Measurements from ENCODE around the gene PITRM1.
"Not testable (repeated sequence)": the region's sequence is repeated elsewhere in the genome, so short reads cannot be mapped to it uniquely, and the experiment has no call there.

Gene PITRM1

DNA sequence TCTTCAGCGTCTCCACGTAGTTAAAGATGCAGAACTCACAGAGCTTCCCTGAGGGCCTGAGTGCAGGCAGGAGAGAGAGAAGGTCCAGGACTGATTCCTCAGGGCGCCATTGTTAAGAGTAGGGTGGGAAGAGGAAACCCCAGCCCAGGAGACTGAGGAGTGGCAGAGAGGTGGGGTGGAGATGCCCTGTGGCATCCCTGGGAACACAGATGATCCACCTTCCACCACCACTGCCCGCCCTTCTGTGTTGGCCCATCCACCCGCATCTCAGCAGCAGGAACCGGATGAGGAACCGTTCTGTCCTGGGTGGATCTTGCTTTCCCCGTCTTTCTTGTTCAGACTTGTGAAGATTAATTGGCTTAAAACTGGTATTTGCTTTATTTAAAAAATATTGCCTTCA is 56.9 kb downstream of the PITRM1 start:
- DNase-seq = no peak

DNA sequence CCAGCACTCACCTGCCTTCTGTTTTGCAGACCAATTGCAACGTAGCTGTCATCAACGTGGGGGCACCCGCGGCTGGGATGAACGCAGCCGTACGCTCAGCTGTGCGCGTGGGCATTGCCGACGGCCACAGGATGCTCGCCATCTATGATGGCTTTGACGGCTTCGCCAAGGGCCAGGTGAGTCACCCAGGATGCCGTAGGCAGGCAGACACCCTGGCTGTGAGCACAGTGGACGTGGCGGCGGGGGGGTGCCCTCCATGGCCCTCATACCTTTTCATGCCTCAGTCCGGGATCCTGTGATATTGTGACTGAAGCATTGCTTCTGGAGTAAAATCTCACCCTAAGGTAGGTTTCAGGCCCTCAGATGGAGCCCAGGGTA is 59.2 kb downstream of the PITRM1 start:
- DNase-seq = no peak

DNA sequence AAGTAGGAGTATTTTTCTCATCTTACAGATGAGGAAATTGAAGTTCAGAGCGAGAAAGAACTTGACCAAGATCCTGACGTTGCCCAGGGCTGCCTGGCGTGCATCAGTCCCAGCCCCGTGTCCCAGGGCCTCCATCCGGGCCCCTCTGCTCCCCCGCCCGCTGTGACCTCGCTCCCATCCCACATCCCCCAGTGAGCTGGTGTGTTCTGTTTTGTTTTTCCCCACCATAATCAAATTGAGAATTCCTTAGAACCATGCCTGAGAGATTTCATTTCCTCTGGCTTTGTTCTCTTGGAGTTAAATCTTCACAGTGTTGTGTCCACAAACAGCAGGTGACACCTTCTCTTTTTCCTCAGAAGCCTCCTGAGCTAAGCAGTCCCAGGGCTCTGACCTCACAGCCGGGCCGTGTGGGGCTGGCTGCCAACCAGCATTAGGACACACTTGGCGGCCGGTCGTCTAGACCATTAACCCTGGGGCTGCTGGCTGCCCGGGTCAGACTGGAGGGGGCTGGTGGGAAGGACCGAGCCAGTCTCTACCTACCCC is 60.9 kb downstream of the PITRM1 start:
- DNase-seq = no peak

DNA sequence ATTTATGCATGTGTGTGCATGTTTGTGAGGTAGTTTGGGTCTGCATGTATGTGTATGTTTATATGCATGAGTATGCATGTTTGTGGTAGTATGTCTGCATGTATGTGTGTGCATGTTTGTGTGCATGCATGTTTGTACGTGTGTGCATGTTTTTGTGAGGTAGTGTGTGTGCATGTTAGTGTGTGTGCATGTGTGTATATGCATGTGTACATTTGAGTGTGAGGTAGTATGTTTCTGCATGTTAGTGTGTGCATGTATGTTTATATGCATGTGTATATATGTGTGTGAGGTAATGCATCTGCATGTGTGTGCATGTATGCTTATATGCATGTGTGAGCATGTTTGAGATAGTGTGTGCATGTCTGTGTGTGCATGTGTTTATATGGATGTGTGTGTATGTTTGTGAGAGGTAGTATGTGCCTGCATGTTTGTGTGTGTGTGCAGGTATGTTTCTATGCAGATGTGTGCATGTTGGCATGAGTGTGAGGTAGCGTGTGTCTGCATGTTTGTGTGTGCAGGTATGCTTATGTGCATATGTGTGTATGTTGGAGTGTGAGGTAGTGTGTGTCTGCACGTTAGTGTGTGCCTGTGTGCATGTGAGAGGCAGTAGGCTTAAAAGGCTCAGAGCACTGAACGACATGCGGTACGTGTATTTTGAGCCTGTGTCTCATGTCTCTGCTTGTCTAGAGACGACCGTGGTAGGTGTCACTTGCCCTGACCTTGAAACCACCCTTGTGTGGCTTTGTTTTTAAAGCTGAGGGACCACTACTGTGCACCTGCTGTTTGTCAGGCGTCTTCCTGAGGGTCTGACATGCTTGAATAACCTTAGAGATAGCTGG is 61.6 kb downstream of the PITRM1 start:
- DNase-seq = no peak

DNA sequence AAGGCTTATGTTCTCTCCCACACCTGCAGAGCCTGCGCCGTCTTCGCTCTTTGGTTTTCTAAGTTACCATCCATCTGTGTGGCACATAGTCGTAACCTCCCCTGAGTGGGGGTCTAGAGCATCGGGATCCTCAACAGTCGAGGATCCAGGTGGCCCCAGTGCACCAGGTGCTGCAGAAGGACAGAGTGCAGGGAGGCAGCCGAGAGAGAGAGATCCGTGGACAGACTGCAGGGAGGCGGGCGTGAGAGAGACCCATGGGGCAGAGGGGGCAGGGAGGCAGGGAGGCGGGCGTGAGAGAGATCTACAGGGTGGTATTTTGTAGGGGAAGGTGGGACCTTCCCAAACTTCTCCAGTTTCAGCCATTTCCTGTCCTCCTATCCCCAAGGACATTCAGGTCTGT is 62.9 kb downstream of the PITRM1 start:
- no peak for DNase-seq

DNA sequence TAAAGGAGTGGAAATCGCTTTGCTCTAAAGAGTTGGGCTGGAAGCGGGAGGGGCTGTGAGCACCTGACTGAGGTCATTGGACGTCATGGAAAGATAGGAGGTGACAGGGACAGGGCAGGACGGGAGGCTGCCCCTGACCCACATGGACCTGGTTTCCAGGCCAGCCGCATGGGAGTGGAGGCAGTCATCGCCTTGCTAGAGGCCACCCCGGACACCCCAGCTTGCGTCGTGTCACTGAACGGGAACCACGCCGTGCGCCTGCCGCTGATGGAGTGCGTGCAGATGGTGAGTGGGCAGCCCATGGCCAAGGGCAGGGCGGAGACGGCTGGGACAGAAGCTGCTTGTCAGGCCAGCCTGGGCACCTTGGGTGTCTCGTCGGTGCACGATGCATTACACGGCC is 63.4 kb downstream of the PITRM1 start:
- no peak for DNase-seq

DNA sequence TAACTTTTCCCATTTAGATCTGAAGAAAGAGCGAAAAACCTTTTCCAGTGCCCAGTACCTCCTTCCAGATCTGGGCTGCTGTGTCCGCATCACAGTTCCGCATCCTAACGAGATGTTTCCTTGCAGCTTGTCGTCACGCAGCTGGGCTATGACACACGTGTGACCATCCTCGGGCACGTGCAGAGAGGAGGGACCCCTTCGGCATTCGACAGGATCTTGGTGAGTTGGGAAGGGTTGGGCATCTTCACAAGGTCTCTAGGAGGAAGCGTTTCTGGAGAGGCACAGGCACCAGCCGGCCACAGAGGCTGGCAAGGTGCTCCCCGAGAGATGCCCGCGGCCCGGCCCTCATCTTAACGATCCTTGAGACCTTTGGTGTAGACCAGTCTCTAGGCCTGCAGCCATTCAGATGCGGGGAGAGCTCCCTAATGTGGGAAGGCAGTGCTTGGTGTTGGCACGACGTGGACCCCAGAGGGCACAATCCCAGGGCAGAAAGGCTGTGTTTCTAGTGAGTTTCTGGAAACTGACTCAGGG is 63.9 kb downstream of the PITRM1 start:
- DNase-seq = no peak

DNA sequence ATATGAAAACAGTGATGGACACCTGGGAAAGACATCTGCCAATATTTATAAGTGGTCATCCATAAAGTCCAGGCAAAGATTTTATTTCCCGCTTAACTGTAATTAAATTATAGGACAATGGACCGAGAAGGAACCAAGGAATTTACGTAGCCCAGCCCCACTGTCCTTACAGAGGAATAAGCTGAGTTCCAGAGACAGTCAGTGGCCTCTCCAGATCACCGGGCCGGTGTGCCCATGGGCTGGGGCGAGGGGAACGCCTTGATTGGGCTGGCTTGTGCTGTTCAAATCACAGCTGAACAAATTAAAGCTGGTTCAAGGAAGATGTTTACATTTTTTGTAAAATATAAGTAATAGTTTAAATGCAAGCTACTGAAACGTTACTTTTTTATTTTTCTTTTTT is 64.5 kb downstream of the PITRM1 start:
- DNase-seq = no peak

DNA sequence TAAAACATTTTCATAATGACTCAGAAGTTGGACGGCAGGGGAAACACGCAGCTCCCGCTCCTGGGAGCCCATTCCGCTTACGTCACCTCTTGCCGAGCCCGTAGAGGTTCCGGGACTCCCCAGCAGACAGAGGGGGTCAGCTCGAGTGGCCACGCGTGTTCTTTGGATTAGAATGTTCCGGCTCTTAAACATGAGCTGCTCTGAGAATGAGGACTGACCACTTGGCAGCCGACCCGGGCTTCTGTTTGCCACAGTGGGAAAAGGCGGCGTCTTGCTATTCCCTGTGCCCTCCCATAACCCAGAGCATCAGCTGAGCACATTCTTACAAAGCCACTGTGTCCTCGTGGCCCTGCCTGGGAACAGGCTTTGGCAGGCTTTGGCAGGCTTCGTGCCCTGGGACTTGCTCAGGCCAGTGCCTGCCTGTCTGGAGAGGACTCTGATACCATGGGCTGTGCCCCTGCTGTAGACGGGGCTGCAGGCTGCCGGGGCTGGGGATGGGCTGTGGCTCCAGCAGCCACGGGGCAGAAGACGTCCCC is 65.1 kb downstream of the PITRM1 start:
- DNase-seq = no peak

DNA sequence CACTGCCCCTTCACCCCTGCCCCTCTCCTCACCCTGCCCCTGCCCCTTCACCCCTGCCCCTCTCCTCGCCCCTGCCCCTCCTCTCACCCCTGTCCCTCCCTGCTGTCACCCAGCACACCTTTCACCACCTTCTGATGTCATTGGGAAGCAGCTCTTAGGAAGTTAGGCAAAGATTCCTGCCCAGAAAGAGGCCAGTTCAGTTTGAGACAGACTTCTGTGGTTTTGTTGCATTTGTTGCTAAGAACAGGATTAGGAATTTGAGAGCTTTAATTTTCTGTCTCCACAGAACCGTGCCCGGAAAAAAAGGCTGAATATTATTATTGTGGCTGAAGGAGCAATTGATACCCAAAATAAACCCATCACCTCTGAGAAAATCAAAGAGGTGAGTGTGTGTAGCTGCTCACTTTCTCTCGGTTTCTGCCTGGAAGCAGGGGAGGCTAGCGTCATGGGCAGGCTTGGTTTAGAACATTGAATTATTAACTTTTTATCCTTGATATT is 65.6 kb downstream of the PITRM1 start:
- DNase-seq = no peak

DNA sequence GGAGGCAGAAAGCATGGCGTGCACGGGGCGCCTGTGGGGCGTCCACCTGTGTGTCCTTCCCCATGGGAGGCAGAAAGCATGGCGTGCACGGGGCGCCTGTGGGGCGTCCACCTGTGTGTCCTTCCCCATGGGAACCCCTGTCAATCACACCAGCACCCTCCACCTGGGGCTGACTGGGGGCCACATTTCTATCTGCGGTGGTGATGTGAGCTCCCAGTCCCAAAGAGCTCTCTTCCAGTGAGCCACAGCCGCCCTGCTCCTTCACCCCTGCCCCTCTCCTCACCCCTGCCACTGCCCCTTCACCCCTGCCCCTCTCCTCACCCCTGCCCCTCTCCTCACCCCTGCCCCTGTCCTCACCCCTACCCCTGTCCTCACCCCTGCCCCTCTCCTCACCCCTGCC is 66.3 kb downstream of the PITRM1 start:
- not testable (repeated sequence) for DNase-seq

DNA sequence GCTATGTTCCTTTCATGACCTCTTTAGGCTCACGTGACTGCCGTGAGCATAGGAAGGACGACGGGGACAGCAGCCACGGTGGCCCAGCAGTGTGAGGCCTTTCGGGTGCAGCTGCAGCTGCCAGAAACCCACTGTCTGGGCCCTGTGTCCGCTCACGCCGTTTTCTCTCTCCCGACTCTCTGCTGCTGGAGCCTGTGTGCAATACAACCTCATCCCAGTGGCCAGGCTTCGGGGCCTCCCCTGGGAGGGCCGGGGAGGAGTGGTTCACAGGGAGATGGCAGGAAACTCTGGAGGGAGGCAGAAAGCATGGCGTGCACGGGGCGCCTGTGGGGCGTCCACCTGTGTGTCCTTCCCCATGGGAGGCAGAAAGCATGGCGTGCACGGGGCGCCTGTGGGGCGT is 66.7 kb downstream of the PITRM1 start:
- DNase-seq = no peak

DNA sequence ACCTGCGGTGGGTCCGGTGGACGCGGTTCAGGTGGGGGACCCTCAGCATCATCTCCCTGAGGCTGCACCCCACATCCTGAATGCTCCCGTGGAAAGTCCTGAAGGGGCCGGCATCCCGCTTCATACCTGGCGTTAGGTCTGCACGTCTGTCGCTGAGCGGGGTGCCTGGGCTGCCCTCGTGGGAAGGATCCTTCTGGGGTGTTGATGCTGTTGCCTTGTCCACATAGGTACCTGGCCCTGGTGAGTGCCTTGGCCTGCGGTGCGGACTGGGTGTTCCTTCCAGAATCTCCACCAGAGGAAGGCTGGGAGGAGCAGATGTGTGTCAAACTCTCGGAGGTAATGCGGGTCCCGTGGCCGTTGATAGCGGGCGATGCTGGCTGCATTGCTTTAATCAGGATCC is 67.4 kb downstream of the PITRM1 start:
- no peak for DNase-seq

DNA sequence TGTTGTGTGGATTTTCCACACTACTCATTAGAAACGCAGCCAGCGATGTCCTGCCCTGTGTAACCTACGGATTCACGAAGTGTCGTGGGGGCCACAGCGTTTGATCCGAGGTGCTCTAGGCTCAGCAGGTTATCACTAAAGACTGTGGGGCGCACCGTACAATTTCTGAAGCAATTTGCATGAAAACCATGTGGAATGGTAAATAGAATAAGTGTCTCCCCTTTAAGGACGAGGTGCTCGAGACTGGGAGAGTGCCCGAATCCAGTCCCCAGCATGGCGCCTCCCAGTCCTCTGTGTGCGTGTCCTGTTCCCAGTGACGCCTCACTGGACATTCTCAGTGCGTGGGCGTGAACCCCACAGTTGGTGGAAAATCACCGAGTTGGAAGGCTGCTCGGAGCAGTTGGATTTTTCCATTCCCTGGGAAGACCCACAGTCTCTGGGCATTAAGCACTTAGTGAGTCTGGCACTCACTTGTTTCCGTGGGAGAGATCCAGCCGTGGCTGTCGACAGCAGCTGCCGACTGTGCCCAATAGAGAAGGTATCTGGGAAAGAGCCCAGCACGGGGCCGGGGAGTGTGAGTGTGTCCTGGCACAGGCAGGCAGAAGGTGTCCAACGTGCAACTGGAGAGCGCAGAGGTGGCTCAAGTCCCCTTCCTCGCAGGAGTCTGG is 68.2 kb downstream of the PITRM1 start:
- no peak for DNase-seq

DNA sequence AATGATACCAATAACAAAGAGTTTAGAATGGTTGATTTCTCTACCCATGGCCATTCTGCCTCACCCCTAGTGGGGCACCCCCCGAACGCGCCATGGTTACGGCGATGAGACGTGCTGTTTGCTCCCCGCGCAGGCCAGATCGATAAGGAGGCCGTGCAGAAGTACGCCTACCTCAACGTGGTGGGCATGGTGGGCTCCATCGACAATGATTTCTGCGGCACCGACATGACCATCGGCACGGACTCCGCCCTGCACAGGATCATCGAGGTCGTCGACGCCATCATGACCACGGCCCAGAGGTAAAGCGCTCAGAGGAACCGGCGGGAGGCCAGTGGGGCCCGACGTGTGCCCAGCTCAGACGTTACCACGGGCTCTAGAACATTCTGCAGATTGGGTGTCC is 68.9 kb downstream of the PITRM1 start:
- DNase-seq = no peak

DNA sequence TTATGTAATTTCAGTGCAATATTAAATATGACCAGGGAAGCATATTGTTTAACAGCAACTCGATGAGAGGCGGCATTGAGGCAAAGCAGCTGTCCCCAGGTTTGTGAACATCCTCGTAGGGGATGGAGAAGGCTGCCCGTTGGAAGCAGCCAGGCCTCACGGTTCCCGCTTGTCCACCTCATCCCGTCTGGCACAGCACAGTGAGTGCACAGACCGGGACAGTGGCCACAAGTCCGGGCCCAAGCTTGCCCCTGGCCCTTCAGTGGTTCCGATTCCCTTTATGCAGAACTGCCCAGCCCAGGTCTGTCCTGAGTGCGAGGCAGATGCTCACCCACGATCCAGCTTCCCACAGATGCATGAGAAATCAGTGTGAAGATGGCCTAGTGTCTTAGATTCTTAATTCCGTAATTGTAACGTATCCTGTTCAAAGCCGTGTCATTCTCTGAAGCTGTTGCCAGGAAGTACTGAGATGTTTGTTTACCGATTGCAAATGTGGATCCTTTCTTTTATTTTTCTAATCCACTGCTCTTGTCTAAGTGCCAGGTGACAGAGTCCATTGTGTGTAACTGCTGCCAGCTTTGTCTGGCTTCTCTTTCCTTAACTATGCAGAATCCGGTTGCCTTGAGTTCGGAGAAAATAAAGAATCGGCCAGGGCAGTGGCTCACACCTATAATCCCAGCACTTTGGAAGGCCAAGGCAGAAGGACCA is 69.7 kb downstream of the PITRM1 start:
- DNase-seq = peak; percentile 53

DNA sequence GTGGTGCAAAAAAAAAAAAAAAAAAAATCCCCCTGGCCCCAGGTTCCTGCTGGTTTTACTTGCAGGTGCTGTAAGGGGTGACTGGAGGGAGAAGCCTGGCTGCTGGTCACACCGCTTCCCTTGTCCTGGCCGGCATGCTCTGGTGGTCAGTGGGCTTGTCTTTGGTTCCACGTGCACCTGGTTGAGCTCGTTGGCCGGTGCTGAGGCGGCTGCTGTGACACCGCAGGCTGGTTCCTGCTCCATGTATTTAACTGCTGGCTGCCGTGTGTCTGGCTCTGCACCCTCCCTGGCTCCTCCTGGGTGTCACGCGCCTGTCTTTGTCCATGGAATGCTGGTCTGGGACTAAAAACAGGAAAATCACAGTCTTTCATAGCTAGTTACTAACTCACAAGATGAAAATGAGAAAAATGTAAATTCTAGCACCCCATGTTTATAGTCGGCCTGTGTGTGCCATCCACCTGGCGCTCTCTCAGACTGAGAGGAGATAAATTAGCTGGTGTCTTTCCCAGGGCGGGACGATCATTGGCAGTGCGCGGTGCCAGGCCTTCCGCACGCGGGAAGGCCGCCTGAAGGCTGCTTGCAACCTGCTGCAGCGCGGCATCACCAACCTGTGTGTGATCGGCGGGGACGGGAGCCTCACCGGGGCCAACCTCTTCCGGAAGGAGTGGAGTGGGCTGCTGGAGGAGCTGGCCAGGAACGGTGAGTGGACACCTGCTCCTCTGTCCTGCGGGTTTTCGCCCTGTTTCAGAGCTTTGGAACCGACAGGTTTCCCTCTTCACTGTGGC is 71.5 kb downstream of the PITRM1 start:
- DNase-seq = no peak

DNA sequence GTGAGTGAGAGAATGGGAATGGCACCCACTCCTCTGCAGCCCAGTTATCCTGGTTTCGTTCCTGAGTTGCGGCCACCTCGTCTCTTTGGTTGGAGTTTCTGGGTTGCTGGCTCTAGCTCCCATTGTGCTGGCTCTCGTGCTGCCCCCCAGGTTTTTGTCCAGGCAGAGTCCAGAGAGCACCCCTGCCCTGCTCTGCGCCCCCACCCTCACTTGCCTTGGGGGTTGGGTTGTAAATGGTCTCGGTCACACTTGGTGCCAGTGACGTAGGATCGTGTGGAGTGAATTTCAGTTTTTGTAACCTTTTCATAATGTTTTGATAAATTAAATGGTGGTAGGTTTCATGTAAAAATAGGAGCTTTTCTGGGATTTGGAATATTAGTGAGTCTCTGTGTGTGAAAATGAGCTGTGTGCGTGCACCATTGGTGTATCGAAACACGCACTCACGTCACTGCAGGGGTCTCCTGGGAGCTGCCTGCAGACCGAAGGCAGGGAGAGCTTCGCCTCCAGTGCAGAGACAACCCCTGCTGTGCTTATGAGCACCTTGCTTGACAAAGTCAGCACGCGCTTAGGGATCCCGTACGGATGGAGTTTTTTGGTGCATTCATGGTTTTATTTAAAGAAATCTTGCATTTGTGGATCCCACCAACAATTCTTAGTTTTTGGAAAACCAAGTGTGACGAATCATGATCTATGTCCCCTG is 72.3 kb downstream of the PITRM1 start:
- DNase-seq = no peak

DNA sequence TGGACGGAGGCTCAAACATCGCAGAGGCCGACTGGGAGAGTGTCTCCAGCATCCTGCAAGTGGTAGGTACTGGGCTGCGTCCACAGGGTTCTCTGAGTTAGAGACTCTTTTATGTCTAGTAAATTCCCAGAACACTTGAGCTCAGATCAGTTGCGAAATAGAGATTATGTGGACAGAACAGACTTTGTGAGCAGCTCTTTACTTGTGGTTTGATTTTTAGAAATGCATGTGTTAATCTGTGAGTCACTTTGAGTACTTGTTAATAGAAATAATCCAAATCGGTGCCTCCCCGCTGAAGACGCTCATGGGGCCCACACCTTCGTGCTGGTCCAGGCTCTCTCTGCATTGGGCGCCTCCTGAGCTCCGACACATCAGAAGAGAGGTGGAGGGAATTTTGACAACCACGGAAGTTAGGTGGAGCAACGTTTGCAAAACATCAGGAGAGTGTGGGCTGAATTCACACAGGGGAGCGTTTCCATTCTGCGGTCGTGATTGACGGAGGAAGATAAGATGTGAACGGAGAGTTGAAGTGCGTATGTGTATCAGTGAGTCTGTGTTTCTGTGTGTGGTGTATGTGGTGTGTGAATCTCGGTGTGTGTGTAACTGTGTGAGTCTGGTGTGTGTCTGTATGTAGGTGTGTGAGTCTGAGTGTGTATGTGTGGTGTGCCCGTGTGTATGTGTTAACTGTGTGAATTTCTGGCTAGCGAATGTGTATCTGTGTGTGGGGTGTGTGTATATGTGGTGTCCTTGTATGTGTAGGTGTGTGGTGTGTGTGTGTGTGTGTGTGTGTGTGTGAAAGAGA is 73.1 kb downstream of the PITRM1 start:
- DNase-seq = no peak

DNA sequence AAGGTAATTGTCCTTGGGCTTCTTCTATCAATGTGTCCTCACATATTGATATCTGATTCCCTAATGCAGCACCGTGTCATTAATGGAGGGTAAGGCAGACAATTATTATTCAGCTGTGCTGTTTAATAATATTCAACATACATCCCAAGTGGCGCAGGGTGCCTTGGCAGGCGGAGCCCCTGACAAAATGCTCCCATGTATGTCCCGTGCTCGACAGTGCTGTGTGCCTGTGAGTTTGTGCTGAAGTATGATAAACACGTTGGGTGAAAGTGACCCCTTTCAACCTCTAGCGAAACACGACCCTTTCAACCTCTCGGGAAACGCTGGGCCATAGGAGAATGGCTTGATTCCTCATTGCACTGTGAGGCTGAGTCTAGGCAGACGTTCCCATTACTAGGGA is 73.9 kb downstream of the PITRM1 start:
- no peak for DNase-seq

DNA sequence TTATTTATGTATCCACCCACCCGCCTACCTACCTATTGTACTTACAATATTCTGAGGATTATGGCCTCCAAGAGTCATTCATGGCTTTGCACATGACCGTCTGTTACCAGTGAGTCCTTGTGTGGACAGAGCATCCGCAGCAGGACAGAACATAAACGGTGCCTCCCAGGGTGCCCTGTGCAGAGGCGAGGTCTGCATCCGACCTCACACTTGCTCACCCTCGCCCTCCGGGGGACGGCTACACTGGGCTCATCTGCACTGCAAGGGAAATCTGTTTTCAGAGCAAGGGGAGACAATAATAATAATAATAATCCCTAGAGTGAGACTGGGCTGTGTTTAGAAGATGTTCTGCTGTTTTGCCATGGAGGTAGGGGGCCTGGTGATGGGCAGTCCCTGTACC is 75.4 kb downstream of the PITRM1 start:
- DNase-seq = no peak

Data from NCI-H2081 treated with DMSO at 0.1 percent for 48 hours (cell line).